C1 segment of cervical spinal cord (tissue), 14 donors: ENCODE results near the gene LSM5.

Source experiments
- DNase-seq, 14 donors: peaks; one replicate each; lab custom pipeline; 2025; lab: John Stamatoyannopoulos, UW

LSM5 gene

DNA sequence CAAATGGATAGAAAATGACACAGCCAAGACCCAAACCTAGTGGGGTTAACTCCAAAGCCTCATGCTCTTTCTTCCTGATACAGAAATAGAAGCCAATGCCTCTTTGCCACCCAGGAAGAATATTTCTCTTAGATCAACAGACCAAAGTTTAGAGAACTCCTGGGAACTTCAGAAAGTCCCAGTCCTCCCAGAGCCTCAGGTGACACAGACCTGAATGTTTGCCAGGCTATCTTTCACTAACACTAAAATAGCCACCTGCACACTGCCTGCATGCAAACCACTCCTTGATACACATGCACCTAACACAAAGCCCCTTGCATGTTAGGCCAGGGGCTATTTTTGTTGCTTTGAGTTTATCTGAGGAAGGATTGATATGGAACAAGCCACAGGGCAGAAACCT lies 27.7 kb downstream of the LSM5 start:
- no peak for DNase-seq

- no peak for DNase-seq
Observed at GRCh38 chr7:32461484-32461883, 28.7 kb downstream of the LSM5 start.

- no peak for DNase-seq
Observed at GRCh38 chr7:32459788-32460187, 30.4 kb downstream of the LSM5 start.

DNA sequence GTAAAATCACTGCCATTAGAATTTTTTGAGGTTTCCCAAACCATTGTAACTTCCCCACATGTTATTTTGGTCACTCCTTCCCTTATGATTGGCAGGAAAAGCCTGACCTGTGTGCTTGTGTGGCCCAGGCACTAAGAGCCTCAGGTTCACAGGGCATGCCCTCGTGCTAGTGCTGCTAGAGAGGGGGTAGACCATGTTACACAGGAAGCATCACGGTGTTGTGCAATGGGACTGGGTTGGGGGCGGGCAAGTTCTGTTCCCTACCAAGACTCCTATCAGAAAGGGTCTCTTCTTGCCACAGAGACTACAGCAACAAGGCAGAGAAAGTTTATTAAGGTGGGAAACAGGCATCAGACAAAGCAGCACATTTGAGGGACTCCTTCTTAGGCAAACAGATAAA lies 32.2 kb downstream of the LSM5 start:
- no peak for DNase-seq

DNA sequence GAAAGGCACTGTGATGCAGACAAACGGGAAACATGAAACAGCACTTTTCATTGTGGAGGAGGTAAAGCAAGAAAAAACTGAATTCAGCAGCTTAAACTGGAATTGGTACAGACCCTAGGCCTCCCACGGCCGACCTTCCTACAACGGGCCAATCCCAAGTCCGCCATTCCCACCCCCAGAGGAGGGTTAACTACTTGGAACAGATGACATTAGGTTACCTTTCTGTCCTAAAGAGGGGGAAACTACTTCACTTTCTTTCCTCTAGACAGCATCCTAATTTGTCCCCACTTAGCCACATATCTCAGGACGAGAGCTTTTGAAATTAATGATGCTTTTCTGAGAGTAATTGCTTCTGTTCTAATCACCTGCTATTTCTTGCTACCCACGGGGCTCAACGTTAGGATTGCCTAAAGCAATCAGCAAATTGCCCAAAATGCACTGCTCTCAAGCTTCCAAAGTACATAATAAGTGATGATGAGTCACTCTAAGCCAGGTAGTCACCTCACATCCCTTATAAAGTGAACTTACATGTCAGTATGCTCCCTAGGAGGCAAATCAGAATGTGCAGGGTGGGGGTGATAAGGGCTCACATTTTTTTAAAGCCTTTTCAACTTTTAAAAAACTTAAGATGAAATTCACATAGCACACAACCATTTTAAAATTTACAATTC lies 36.7 kb downstream of the LSM5 start:
- no peak for DNase-seq

- DNase-seq, result no peak
Observed at GRCh38 chr7:32447218-32447617, 43.0 kb downstream of the LSM5 start.

DNA sequence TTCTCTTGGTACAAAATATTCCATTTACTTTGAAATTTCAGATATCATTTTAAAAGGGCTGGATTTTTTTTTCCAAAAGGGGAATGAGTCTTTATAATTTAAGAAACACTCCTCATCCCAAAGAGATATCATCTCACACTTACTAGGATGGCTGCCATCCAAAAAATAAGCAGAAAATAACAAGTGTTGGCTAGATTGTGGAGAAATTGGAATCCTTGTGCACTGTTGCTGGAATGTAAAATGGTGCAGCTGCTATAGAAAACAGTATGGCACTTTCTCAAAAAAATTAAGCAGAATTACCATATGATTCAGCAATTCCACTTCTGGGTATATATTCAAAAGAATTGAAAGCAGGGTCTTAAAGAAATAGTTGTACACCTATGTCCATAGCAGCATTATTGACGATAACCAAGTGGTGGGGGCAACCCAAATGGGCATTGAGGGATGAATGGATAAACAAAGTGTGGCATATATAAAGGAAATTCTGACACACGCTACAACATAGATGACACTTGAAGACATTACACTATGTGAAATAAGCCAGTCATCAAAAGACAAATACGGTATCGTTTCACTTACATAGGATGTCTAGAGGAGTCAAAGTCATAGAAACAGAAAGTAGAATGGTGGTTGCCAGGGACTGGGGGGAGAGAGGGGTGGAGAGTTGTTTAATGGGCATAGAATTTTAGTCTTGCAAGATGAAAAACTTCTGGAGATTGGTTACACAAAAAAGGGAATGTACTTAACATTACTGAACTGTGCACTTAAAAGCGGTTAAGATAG lies 53.8 kb downstream of the LSM5 start:
- DNase-seq, result no peak
